ENCODE data around the gene PBX1. TPM values are rescaled to one million over a fixed set of nuclear protein-coding genes. Genes with fewer than 3 reads are reported as not detected.
A peak's percentile ranks its signal among the peaks of the same experiment; 100 is the strongest.

Gene PBX1
- total RNA-seq, 1 donor from 2014 or later = 71.7 TPM

GRCh38 chr1:164834641-164835040 is 275.7 kb downstream of the PBX1 start:
- Mint-ChIP-seq H3K27me3 (ENCODE audit: low read depth) (no peaks in the 10 kb centered on the region), H3K4me1 (peaks cover 12% of the 10 kb centered on the region), H3K36me3 (ENCODE audit: low read depth) (peaks cover 11% of the 10 kb centered on the region), H3K27ac (ENCODE audit: unreplicated experiment) (no peak overlapping the region), H3K4me3 (no peak overlapping the region), H3K9me3 (no peaks in the 10 kb centered on the region)
- TF ChIP-seq CTCF (conservative IDR thresholded peaks at IDR 0.05) = no peak
- DNase-seq (ENCODE audit: low read depth, low spot score) = no peak

GRCh38 chr1:164836614-164837018 is 277.6 kb downstream of the PBX1 start:
- H3K4me3 Mint-ChIP-seq = no peak overlapping the region
- DNase-seq (ENCODE audit: low read depth, low spot score) = no peak
- peaks cover 11% of the 10 kb centered on the region for H3K36me3 Mint-ChIP-seq (ENCODE audit: low read depth)
- H3K27me3 Mint-ChIP-seq (ENCODE audit: low read depth) = no peaks in the 10 kb centered on the region
- peak overlapping the region; percentile 68 for H3K27ac Mint-ChIP-seq (ENCODE audit: unreplicated experiment)
- TF ChIP-seq CTCF (conservative IDR thresholded peaks at IDR 0.05) = no peak
- no peaks in the 10 kb centered on the region for H3K9me3 Mint-ChIP-seq
- H3K4me1 Mint-ChIP-seq = peaks cover 12% of the 10 kb centered on the region

GRCh38 chr1:164838786-164839185 is 279.8 kb downstream of the PBX1 start:
- Mint-ChIP-seq H3K9me3 (no peaks in the 10 kb centered on the region), H3K27ac (ENCODE audit: unreplicated experiment) (no peak overlapping the region), H3K36me3 (ENCODE audit: low read depth) (peaks cover 9% of the 10 kb centered on the region), H3K4me3 (no peak overlapping the region), H3K27me3 (ENCODE audit: low read depth) (no peaks in the 10 kb centered on the region), H3K4me1 (peaks cover 26% of the 10 kb centered on the region)
- DNase-seq (ENCODE audit: low read depth, low spot score) = no peak
- no peak for TF ChIP-seq CTCF (conservative IDR thresholded peaks at IDR 0.05)

- Mint-ChIP-seq H3K4me3 (no peak overlapping the region), H3K9me3 (no peaks in the 10 kb centered on the region), H3K4me1 (peaks cover 25% of the 10 kb centered on the region), H3K36me3 (ENCODE audit: low read depth) (peaks cover 13% of the 10 kb centered on the region), H3K27ac (ENCODE audit: unreplicated experiment) (no peak overlapping the region), H3K27me3 (ENCODE audit: low read depth) (no peaks in the 10 kb centered on the region)
- TF ChIP-seq CTCF (conservative IDR thresholded peaks at IDR 0.05) = no peak
- DNase-seq (ENCODE audit: low read depth, low spot score) = no peak
Observed at GRCh38 chr1:164840936-164841335, 282.0 kb downstream of the PBX1 start.

GRCh38 chr1:164841702-164842465 is 282.9 kb downstream of the PBX1 start:
- TF ChIP-seq CTCF (conservative IDR thresholded peaks at IDR 0.05) = no peak
- Mint-ChIP-seq H3K9me3 (no peaks in the 10 kb centered on the region), H3K27me3 (ENCODE audit: low read depth) (no peaks in the 10 kb centered on the region), H3K27ac (ENCODE audit: unreplicated experiment) (no peak overlapping the region), H3K4me1 (peaks cover 16% of the 10 kb centered on the region), H3K4me3 (no peak overlapping the region), H3K36me3 (ENCODE audit: low read depth) (peaks cover 13% of the 10 kb centered on the region)
- no peak for DNase-seq (ENCODE audit: low read depth, low spot score)
